Esophagus squamous epithelium (tissue), 5 donors: Measurements from ENCODE around the gene EGLN1. TPM values are rescaled to one million over a fixed set of nuclear protein-coding genes. Genes with fewer than 3 reads are reported as not detected.

Source experiments
- DNase-seq: peaks from one replicate; lab custom pipeline; 2025; lab: John Stamatoyannopoulos, UW
- H3K27ac ChIP-seq, 4 donors: fragments of 200-600 bp; sonication (generic); one replicate each; pipeline ENCODE4 v1.5.1; 2016 to 2019; ENCODE audit warnings: mild to moderate bottlenecking in 1 of 4
- H3K27me3 ChIP-seq, 4 donors: fragments of 200-600 bp; sonication (generic); 1 replicate in 3 of 4; 2 replicates in 1 of 4; pipeline versions ENCODE4 v1.5.1 to v1.6.0; 2017 to 2021; ENCODE audit warnings: antibody characterized with exemption in 1 of 4
- H3K36me3 ChIP-seq, 3 donors: fragments of 200-600 bp; sonication (generic); one replicate each; pipeline ENCODE4 v1.5.1; 2016 to 2019
- H3K4me1 ChIP-seq, 3 donors: fragments of 200-600 bp; sonication (generic); one replicate each; pipeline ENCODE4 v1.5.1; 2017 to 2019
- H3K4me3 ChIP-seq, 4 donors: fragments of 200-600 bp; sonication (generic); 1 replicate in 3 of 4; 2 replicates in 1 of 4; pipeline ENCODE4 v1.5.1; 2016 to 2019; ENCODE audit warnings: mild to moderate bottlenecking in 2 of 4, moderate library complexity in 1 of 4
- H3K9me3 ChIP-seq, 3 donors: fragments of 200-600 bp; sonication (generic); one replicate each; pipeline ENCODE4 v1.5.1; 2016 to 2019
- CTCF ChIP-seq, 6 experiments: fragments of 450-650 bp in 4 of 6; fragments of 200-600 bp in 2 of 6; sonication (generic) in 2 of 6; IDR thresholded peaks; one replicate each; pipeline ENCODE4 v1.5.1; 2016 to 2019; ENCODE audit warnings: antibody characterized with exemption in 6 of 6, mild to moderate bottlenecking in 4 of 6, moderate library complexity in 4 of 6
- POLR2A ChIP-seq, 4 donors: fragments of 450-650 bp; IDR thresholded peaks; one replicate each; pipeline ENCODE4 v1.6.1; 2017; ENCODE audit warnings: antibody characterized with exemption in 4 of 4, mild to moderate bottlenecking in 4 of 4, moderate library complexity in 3 of 4
- WGBS, 2 donors: methylation state at CpG; one replicate each; pipeline ENCODE4 v1.1.5; 2018; 5-methylcytosine and 5-hydroxymethylcytosine counted together
- intact Hi-C: fragments of 100-400 bp; cut with DNase I; formaldehyde crosslinking; loops from one replicate; pipeline ENCODE4 v1.15.0; 2022
- total RNA-seq, 4 donors: library from RNA; depleted of rRNA; stranded (reverse); fragments of >200 nt; gene quantifications; one replicate each; pipeline ENCODE4 v1.1.0, GENCODE V29; 2016
- donor health status: DM: yes; HTN: yes; CAD: no.

Gene EGLN1
- total RNA-seq, 4 donors from 2014 or later, result 21.8 to 36.0 (median 28.7) TPM

GRCh38 chr1:231407547-231408396, 14.3 kb downstream of the EGLN1 start:
- H3K27ac ChIP-seq, result peak overlapping the region; percentile 19 to 74 (median 58)
- peak overlapping the region in 1 of 4 donors; percentile 24 for H3K4me3 ChIP-seq
- WGBS, 2 donors, result 23 to 47% methylated on average over 6 of the region's 6 CpGs
- peaks cover 0 to 73% (median 30%) of the 10 kb centered on the region in 3 donors for H3K4me1 ChIP-seq
- TF ChIP-seq CTCF (IDR thresholded peaks at IDR 0.05), result no peak
- TF ChIP-seq POLR2A (IDR thresholded peaks at IDR 0.05), result no peak
- no peaks in the 10 kb centered on the region for H3K27me3 ChIP-seq
- H3K36me3 ChIP-seq, result peaks cover 0 to 5% (median 0%) of the 10 kb centered on the region in 3 donors
- intact Hi-C loops, result no loop called here
- H3K9me3 ChIP-seq, result no peaks in the 10 kb centered on the region
- DNase-seq, result no peak

GRCh38 chr1:231407049-231407448, 15.0 kb downstream of the EGLN1 start:
- Histone ChIP-seq H3K9me3 (no peaks in the 10 kb centered on the region), H3K27me3 (no peaks in the 10 kb centered on the region), H3K27ac (no peak overlapping the region), H3K4me1 (peaks cover 0 to 65% (median 27%) of the 10 kb centered on the region in 3 donors), H3K36me3 (no peaks in the 10 kb centered on the region), H3K4me3 (no peak overlapping the region)
- no peak for DNase-seq
- intact Hi-C loops, result no loop called here
- 79 to 84% methylated on average over 3 of the region's 3 CpGs for WGBS, 2 donors
- TF ChIP-seq CTCF (IDR thresholded peaks at IDR 0.05), result no peak
- no peak for TF ChIP-seq POLR2A (IDR thresholded peaks at IDR 0.05)

- TF ChIP-seq POLR2A (IDR thresholded peaks at IDR 0.05), result no peak
- TF ChIP-seq CTCF (IDR thresholded peaks at IDR 0.05), result no peak
- peaks cover 0 to 43% (median 20%) of the 10 kb centered on the region in 3 donors for H3K4me1 ChIP-seq
- no peaks in the 10 kb centered on the region for H3K36me3 ChIP-seq
- no peak overlapping the region for H3K4me3 ChIP-seq
- WGBS, 2 donors, result 68 to 95% methylated on average over 2 of the region's 2 CpGs
- H3K27me3 ChIP-seq, result no peaks in the 10 kb centered on the region
- intact Hi-C loops, result no loop called here
- H3K9me3 ChIP-seq, result no peaks in the 10 kb centered on the region
- DNase-seq, result no peak
- no peak overlapping the region for H3K27ac ChIP-seq
Observed at GRCh38 chr1:231404318-231404717, 17.8 kb downstream of the EGLN1 start.

GRCh38 chr1:231401478-231401877, 20.6 kb downstream of the EGLN1 start:
- H3K36me3 ChIP-seq, result no peaks in the 10 kb centered on the region
- peaks cover 0 to 35% (median 0%) of the 10 kb centered on the region in 3 donors for H3K4me1 ChIP-seq
- DNase-seq, result no peak
- H3K9me3 ChIP-seq, result no peaks in the 10 kb centered on the region
- no peak overlapping the region for H3K4me3 ChIP-seq
- H3K27ac ChIP-seq, result no peak overlapping the region
- 0 to 62% methylated on average over 1 of the region's 1 CpG for WGBS, 2 donors
- no peaks in the 10 kb centered on the region for H3K27me3 ChIP-seq
- TF ChIP-seq POLR2A (IDR thresholded peaks at IDR 0.05) (no peak), CTCF (IDR thresholded peaks at IDR 0.05) (no peak)
- intact Hi-C loops, result no loop called here

- Histone ChIP-seq H3K36me3 (no peaks in the 10 kb centered on the region), H3K4me3 (no peak overlapping the region), H3K9me3 (no peaks in the 10 kb centered on the region), H3K4me1 (peaks cover 0 to 38% (median 7%) of the 10 kb centered on the region in 3 donors), H3K27ac (no peak overlapping the region), H3K27me3 (no peaks in the 10 kb centered on the region)
- no peak for TF ChIP-seq CTCF (IDR thresholded peaks at IDR 0.05)
- no peak for TF ChIP-seq POLR2A (IDR thresholded peaks at IDR 0.05)
- intact Hi-C loops, result no loop called here
- no peak for DNase-seq
- WGBS, 2 donors, result 62 to 71% methylated on average over 4 of the region's 4 CpGs
Observed at GRCh38 chr1:231397886-231398671, 24.0 kb downstream of the EGLN1 start.
